ENCODE results near the gene RAB6A. TPM values are rescaled to one million over a fixed set of nuclear protein-coding genes. Genes with fewer than 3 reads are reported as not detected.

RAB6A gene
- total RNA-seq = 272 and 364 TPM in 2 replicates

DNA sequence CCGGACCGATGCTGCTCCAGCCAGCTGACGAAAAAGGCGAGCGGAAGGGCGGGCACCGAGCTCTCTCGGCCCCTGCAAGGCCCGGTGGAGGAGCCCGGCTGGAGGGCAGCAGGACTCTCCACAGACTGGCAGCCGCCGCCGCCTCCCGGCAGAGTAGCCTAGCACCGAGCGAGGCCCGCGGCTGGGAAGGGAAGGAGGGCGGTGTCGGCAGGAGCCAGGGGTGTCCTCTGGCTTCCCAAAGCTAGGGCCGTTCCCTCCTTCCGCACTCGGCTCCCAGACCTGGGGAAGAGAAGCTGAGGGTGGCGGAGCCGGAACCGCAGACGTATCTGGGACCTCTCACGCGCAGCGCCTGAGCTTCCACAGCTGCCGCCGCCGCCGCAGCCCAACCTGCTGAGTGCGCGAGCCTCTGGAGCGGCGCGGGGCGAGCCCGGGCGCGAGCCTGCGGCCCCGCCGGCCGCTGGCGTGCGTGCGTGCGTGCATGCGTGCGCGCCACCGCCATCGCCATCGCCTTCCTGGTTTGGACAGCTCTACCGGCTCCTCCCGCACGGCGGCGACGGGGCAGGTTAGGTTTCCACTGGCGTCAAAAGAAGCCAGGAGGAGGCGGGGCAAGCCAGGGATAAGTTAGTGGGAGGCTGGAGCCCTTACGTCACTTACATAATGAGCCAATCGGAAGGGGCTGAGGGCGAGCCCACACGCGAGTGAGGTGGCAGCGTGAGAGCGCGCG is at the start of gene RAB6A:
RAB6A (minus strand) TSS at position 396 of the 724 bp plus-strand sequence. CDS start 439 bp downstream, outside the sequence.

DNA sequence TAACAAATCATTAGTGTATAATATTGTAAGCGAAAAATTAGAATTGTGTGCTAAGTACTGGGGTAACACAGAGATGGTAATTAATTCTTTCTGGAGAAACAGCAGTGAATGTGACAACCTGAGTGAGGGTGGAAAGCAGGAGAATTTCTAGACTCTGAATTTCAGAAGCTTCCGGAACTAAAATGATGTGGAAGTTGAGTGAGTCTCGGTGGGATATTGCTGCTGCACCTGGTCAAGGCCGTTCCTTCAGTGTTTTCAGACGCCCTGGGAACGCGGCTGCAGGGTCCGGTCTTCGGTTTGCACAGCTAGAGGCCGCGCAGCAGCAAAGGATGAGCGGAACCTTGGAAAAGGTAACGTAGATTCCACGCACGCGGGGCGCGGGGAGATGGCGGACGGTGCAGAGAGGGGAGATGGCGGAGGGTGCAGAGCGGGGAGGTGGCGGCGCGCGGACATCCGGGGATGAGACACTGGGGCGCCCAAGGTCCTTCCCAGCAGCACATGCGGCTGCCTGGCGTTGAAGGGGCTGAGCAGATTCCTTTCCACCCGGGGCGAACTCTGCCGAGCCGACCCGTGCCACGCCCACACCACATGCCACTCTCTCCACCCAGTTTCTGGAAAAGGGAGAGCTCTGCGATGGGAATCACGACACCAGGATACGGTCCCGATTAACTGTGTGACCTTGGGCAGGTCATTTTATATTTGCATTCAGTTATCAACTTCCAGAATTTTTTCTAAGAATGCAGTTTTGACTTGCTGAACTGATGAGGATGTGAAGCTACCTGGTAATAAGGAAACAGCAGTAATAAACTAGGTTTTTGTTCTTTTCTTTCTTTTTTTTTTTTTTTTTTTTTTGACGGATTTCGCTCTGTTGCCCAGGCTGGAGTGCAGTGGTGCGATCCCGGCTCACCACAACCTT is 27.0 kb upstream of the RAB6A start, which contains the start of gene MRPL48:
MRPL48 (plus strand) TSS at position 232 of the 916 bp plus-strand sequence; CDS start at position 330, 98 bp downstream.

DNA sequence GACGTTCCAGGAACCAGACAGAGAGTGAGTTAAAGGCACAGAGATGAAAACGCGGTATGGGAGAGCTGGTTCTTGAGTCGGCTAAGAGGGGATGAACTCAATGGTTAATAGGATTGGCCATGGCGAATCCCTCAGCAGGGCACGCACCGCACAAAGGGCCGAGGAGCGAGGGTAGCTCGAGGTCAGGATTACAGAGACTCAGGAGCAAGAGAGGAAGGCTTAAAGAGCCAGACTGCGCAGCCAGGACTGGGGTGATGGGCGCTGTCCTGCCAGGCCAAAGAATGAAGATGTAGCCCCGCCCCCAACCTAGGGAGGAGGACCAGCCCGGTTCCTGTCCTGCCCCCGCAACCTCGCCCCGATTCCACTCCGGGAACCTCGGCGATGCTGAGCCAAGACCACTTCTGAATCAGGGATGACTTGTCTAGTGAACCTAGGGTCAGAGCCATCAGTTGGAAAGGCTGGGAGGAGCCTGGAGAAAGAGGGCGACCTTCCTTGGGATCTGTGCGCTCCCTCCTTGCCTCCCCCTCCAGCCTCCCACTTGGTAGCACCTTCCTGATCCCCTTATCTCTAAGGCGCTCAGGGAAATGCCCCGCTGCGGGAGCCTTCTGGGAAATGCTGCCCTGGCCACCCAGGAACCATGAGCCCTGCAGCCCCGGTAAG is 114.8 kb downstream of the RAB6A start, which contains the start of gene PLEKHB1:
PLEKHB1 (plus strand) TSS at position 610 of the 660 bp plus-strand sequence; CDS start at position 638, 28 bp downstream.

Other genes with a start within 250 kb of the RAB6A start
- gene FAM168A, start 163.0 kb downstream of the RAB6A start, total RNA-seq = 7.7 and 8.0 TPM in 2 replicates
- 1.2 TPM in 1 of 2 replicates, not detected in the other for gene PLEKHB1, start 114.5 kb downstream of the RAB6A start, total RNA-seq
- 25.8 and 43.1 TPM in 2 replicates for gene MRPL48, start 26.8 kb upstream of the RAB6A start, total RNA-seq
- gene COA4, start 115.8 kb upstream of the RAB6A start, total RNA-seq = 103 and 107 TPM in 2 replicates
- 8.7 and 11.5 TPM in 2 replicates for gene PAAF1, start 115.9 kb upstream of the RAB6A start, total RNA-seq
- gene DNAJB13, start 190.0 kb upstream of the RAB6A start, total RNA-seq = under 0.01 and 0.24 TPM in 2 replicates
- 4.3 TPM in 1 of 2 replicates, not detected in the other for gene UCP2, start 221.8 kb upstream of the RAB6A start, total RNA-seq
- not detected in 2 replicates for gene UCP3, start 248.0 kb upstream of the RAB6A start, total RNA-seq